Stimulated activated CD4-positive, alpha-beta T cell treated with anti-CD3 and anti-CD28 coated beads, Interleukin-1b, Interleukin-23, amount 100 ng/mL, for 4 hours (primary cell): ENCODE data around the gene TRMT44.
"Not testable (repeated sequence)": the region's sequence is repeated elsewhere in the genome, so short reads cannot be mapped to it uniquely, and the experiment has no call there.

Source experiments
- DNase-seq, 2 donors: peaks; one replicate each; pipeline ENCODE4 v3.0.0-alpha.2; 2020; ENCODE audit warnings: low read depth in 2 of 2

Gene TRMT44

GRCh38 chr4:8440492-8441311 lies at the start of gene TRMT44, which contains the start of gene ACOX3:
TRMT44 (plus strand) TSS chr4:8440777; CDS start chr4:8440823, 46 bp downstream.
ACOX3 (minus strand) TSS chr4:8440723; CDS start chr4:8416521, 24,202 bp downstream.
- DNase-seq = peak; percentile 95 to 96

GRCh38 chr4:8391071-8391470 lies 49.5 kb upstream of the TRMT44 start:
- DNase-seq = no peak

- DNase-seq = no peak
These were observed 48.6 kb upstream of the TRMT44 start for GRCh38 chr4:8391972-8392371.

- DNase-seq = no peak
These were observed 47.9 kb upstream of the TRMT44 start for GRCh38 chr4:8392591-8393190.

- DNase-seq = no peak
These were observed 47.0 kb upstream of the TRMT44 start for GRCh38 chr4:8393593-8394038.

- DNase-seq = no peak
These were observed 46.5 kb upstream of the TRMT44 start for GRCh38 chr4:8394061-8394519.

- no peak for DNase-seq
These were observed 45.8 kb upstream of the TRMT44 start for GRCh38 chr4:8394806-8395205.

- no peak for DNase-seq
These were observed 44.9 kb upstream of the TRMT44 start for GRCh38 chr4:8395504-8396296.

- no peak for DNase-seq
These were observed 43.7 kb upstream of the TRMT44 start for GRCh38 chr4:8396762-8397406.

- DNase-seq = no peak
These were observed 42.2 kb upstream of the TRMT44 start for GRCh38 chr4:8398347-8398746.

GRCh38 chr4:8399298-8399697 lies 41.3 kb upstream of the TRMT44 start:
- no peak for DNase-seq

GRCh38 chr4:8400632-8401325 lies 39.8 kb upstream of the TRMT44 start:
- DNase-seq = no peak

GRCh38 chr4:8401665-8402064 lies 38.9 kb upstream of the TRMT44 start:
- DNase-seq = no peak

- DNase-seq = no peak
These were observed 38.4 kb upstream of the TRMT44 start for GRCh38 chr4:8402181-8402597.

GRCh38 chr4:8402640-8403039 lies 37.9 kb upstream of the TRMT44 start:
- DNase-seq = no peak

GRCh38 chr4:8403173-8403753 lies 37.3 kb upstream of the TRMT44 start:
- peak; percentile 32 to 54 for DNase-seq

- no peak for DNase-seq
These were observed 36.6 kb upstream of the TRMT44 start for GRCh38 chr4:8403976-8404375.

GRCh38 chr4:8404791-8405515 lies 35.6 kb upstream of the TRMT44 start:
- DNase-seq = no peak

GRCh38 chr4:8405516-8405875 lies 35.1 kb upstream of the TRMT44 start:
- no peak for DNase-seq

- DNase-seq = not testable (repeated sequence)
These were observed 33.7 kb upstream of the TRMT44 start for GRCh38 chr4:8406887-8407286.
